ENCODE data around the gene TMEM178B.

- TF ChIP-seq EP300 (IDR thresholded peaks at IDR 0.05) = no peak
- no peak for TF ChIP-seq POLR2AphosphoS2 (conservative IDR thresholded peaks at IDR 0.05; ENCODE audit: low read length)
These were observed 227.0 kb downstream of the TMEM178B start for GRCh38 chr7:141300816-141301215.

Data from A549 (cell line).